SK-N-SH treated with all-trans-retinoic acid at 6 μM for 48 hours (cell line): ENCODE results near the gene COL6A1.

Source experiments
- ATAC-seq: fragments of 200-7000 bp; cut with Tn5 transposase; 3 replicates; pipeline ENCODE4 v1.9.1; 2020; ENCODE audit warnings: mild to moderate bottlenecking, moderate library complexity
- ARNTL ChIP-seq: fragments of 450-650 bp; formaldehyde crosslinking; IDR thresholded peaks from 2 replicates; pipeline ENCODE4 v1.5.0; 2020; ENCODE audit warnings: low read depth, mild to moderate bottlenecking, moderate library complexity, borderline replicate concordance
- BACH2 ChIP-seq: fragments of 250-450 bp; sonication (Bioruptor Pico); IDR thresholded peaks from 2 replicates; pipeline ENCODE4 v1.9.0; 2021; ENCODE audit warnings: mild to moderate bottlenecking, borderline replicate concordance
- CSRNP3 ChIP-seq: fragments of 250-450 bp; sonication (Bioruptor Pico); IDR thresholded peaks from 2 replicates; pipeline ENCODE4 v1.5.1; 2021; ENCODE audit warnings: mild to moderate bottlenecking, moderate library complexity
- ESRRG ChIP-seq: fragments of 250-450 bp; sonication (Bioruptor Pico); IDR thresholded peaks from 2 replicates; pipeline ENCODE4 v1.6.1; 2021; ENCODE audit warnings: mild to moderate bottlenecking
- GLIS3 ChIP-seq: fragments of 250-450 bp; sonication (Bioruptor Pico); IDR thresholded peaks from 2 replicates; pipeline ENCODE4 v1.5.0; 2020; ENCODE audit warnings: mild to moderate bottlenecking, moderate library complexity
- OSR1 ChIP-seq: fragments of 250-450 bp; sonication (Bioruptor Pico); IDR thresholded peaks from 2 replicates; pipeline ENCODE4 v1.8.0; 2022; ENCODE audit warnings: moderate library complexity, mild to moderate bottlenecking, inconsistent platforms
- PATZ1 ChIP-seq: fragments of 250-450 bp; sonication (Bioruptor Pico); IDR thresholded peaks from 2 replicates; pipeline ENCODE4 v1.8.0; 2020; ENCODE audit warnings: mild to moderate bottlenecking, moderate library complexity, borderline replicate concordance
- PPARA ChIP-seq: fragments of 250-450 bp; sonication (Bioruptor Pico); IDR thresholded peaks from 2 replicates; pipeline ENCODE4 v1.5.0; 2020; ENCODE audit warnings: mild to moderate bottlenecking, borderline replicate concordance
- RARB ChIP-seq: fragments of 250-450 bp; sonication (Bioruptor Pico); IDR thresholded peaks from 2 replicates; pipeline ENCODE4 v1.8.0; 2021; ENCODE audit warnings: mild to moderate bottlenecking, moderate library complexity
- SNAI2 ChIP-seq: fragments of 250-450 bp; sonication (Bioruptor Pico); IDR thresholded peaks from 2 replicates; pipeline ENCODE4 v1.5.0; 2020; ENCODE audit warnings: mild to moderate bottlenecking, moderate library complexity
- TOX ChIP-seq: fragments of 250-450 bp; sonication (Bioruptor Pico); IDR thresholded peaks from 2 replicates; pipeline ENCODE4 v1.8.0; 2021; ENCODE audit warnings: mild to moderate bottlenecking, moderate library complexity, borderline replicate concordance
- TSHZ2 ChIP-seq: fragments of 250-450 bp; sonication (Bioruptor Pico); IDR thresholded peaks from 2 replicates; pipeline ENCODE4 v1.5.0; 2020; ENCODE audit warnings: mild to moderate bottlenecking, moderate library complexity
- ZC3H10 ChIP-seq: fragments of 250-450 bp; sonication (Bioruptor Pico); IDR thresholded peaks from 2 replicates; pipeline ENCODE4 v1.5.1; 2021; ENCODE audit warnings: mild to moderate bottlenecking, moderate library complexity
- ZFP3 ChIP-seq: fragments of 250-450 bp; sonication (Bioruptor Pico); IDR thresholded peaks from 2 replicates; pipeline ENCODE4 v1.5.0; 2020; ENCODE audit warnings: mild to moderate bottlenecking, moderate library complexity
- ZFP30 ChIP-seq: fragments of 450-650 bp; formaldehyde crosslinking; IDR thresholded peaks from 2 replicates; pipeline ENCODE4 v1.5.0; 2022; ENCODE audit warnings: mild to moderate bottlenecking, moderate library complexity
- ZNF565 ChIP-seq: fragments of 450-650 bp; formaldehyde crosslinking; conservative IDR thresholded peaks from 2 replicates; pipeline ENCODE4 v1.5.0; 2020; ENCODE audit warnings: low read depth, mild to moderate bottlenecking, moderate library complexity
- ZNF8 ChIP-seq: fragments of 450-650 bp; formaldehyde crosslinking; IDR thresholded peaks from 2 replicates; pipeline ENCODE4 v1.5.0; 2020; ENCODE audit warnings: mild to moderate bottlenecking, moderate library complexity

The COL6A1 gene

GRCh38 chr21:46031484-46031883 is 49.9 kb downstream of the COL6A1 start:
- TF ChIP-seq ZFP30 (CRISPR knock-in tag) (no peak), PATZ1 (CRISPR knock-in tag) (no peak), ZFP3 (CRISPR knock-in tag) (no peak), OSR1 (CRISPR knock-in tag) (no peak), ARNTL (CRISPR knock-in tag) (no peak), GLIS3 (no peak), TOX (no peak), PPARA (CRISPR knock-in tag) (no peak), RARB (CRISPR knock-in tag) (no peak), ESRRG (CRISPR knock-in tag) (no peak), SNAI2 (CRISPR knock-in tag) (no peak), TSHZ2 (CRISPR knock-in tag) (no peak), ZNF8 (CRISPR knock-in tag) (no peak)
- ATAC-seq, result no peak

- ATAC-seq, result no peak
Measured at GRCh38 chr21:46032100-46032499, 50.5 kb downstream of the COL6A1 start.

More at GRCh38 chr21:46032100-46032499, 50.5 kb downstream of the COL6A1 start:
- TF ChIP-seq ZC3H10 (CRISPR knock-in tag), result no peak
- no peak for TF ChIP-seq PPARA (CRISPR knock-in tag)
- no peak for TF ChIP-seq TOX
- TF ChIP-seq ARNTL (CRISPR knock-in tag), result no peak
- TF ChIP-seq BACH2 (CRISPR knock-in tag), result no peak
- TF ChIP-seq RARB (CRISPR knock-in tag), result no peak
- TF ChIP-seq PATZ1 (CRISPR knock-in tag), result no peak
- no peak for TF ChIP-seq GLIS3
- no peak for TF ChIP-seq TSHZ2 (CRISPR knock-in tag)
- TF ChIP-seq ZNF565 (CRISPR knock-in tag), result no peak
- TF ChIP-seq CSRNP3 (CRISPR knock-in tag), result no peak
- TF ChIP-seq ESRRG (CRISPR knock-in tag), result no peak
- TF ChIP-seq SNAI2 (CRISPR knock-in tag), result no peak
